Neutrophil (primary cell): ENCODE measurements around the gene PABPN1L.
A peak's percentile ranks its signal among the peaks of the same experiment; 100 is the strongest.

Experiments
- H3K27ac ChIP-seq: fragments of 200-600 bp; sonication (generic); 2 replicates; pipeline ENCODE4 v1.5.1; 2016; ENCODE audit warnings: mild to moderate bottlenecking, moderate library complexity
- H3K27me3 ChIP-seq: fragments of 200-600 bp; sonication (generic); 2 replicates; pipeline ENCODE4 v1.6.0; 2016; ENCODE audit warnings: mild to moderate bottlenecking
- H3K36me3 ChIP-seq: fragments of 200-600 bp; sonication (generic); 2 replicates; pipeline ENCODE4 v1.5.1; 2017
- H3K4me1 ChIP-seq, 2 experiments: fragments of 200-600 bp in 1 of 2; sonication (generic) in 1 of 2; 1 replicate in 1 of 2; 2 replicates in 1 of 2; pipeline versions ENCODE4 v1.5.1 to v1.6.1; 2013 to 2016; ENCODE audit warnings: low read depth in 1 of 2, low read length in 1 of 2, mild to moderate bottlenecking in 1 of 2, moderate library complexity in 1 of 2; ENCODE audit not compliant: control insufficient read depth in 1 of 2, insufficient read depth in 1 of 2
- H3K4me3 ChIP-seq, 2 experiments: fragments of 200-600 bp in 1 of 2; sonication (generic) in 1 of 2; 1 replicate in 1 of 2; 2 replicates in 1 of 2; pipeline ENCODE4 v1.5.1; 2013 to 2016; ENCODE audit warnings: low read depth in 1 of 2, low read length in 1 of 2, mild to moderate bottlenecking in 1 of 2, moderate library complexity in 1 of 2
- H3K9me3 ChIP-seq: fragments of 200-600 bp; sonication (generic); 2 replicates; pipeline ENCODE4 v1.5.1; 2016
- CTCF ChIP-seq: fragments of 200-600 bp; sonication (generic); IDR thresholded peaks from 2 replicates; pipeline ENCODE4 v1.5.1; 2016; ENCODE audit warnings: antibody characterized with exemption

Gene PABPN1L

GRCh38 chr16:88815901-88816589 lies 50.4 kb downstream of the PABPN1L start:
- Histone ChIP-seq H3K36me3 (peaks cover 68% of the 10 kb centered on the region), H3K4me1 (peaks cover 20 to 26% of the 10 kb centered on the region in 2 experiments), H3K9me3 (no peaks in the 10 kb centered on the region)

GRCh38 chr16:88815227-88815626 lies 51.2 kb downstream of the PABPN1L start:
- Histone ChIP-seq H3K4me1 (peaks cover 28 to 34% of the 10 kb centered on the region in 2 experiments), H3K9me3 (no peaks in the 10 kb centered on the region), H3K36me3 (peaks cover 60% of the 10 kb centered on the region), H3K27me3 (no peaks in the 10 kb centered on the region), H3K4me3 (no peak overlapping the region), H3K27ac (peak overlapping the region; percentile 8)
- TF ChIP-seq CTCF: no peak

More at GRCh38 chr16:88815901-88816589, 50.4 kb downstream of the PABPN1L start:
- peak; percentile 38 for TF ChIP-seq CTCF
- Histone ChIP-seq H3K27me3 (no peaks in the 10 kb centered on the region), H3K4me3 (no peak overlapping the region), H3K27ac (no peak overlapping the region)

GRCh38 chr16:88814144-88814502 lies 52.3 kb downstream of the PABPN1L start:
- no peak overlapping the region for H3K4me3 ChIP-seq
- peaks cover 33 to 40% of the 10 kb centered on the region in 2 experiments for H3K4me1 ChIP-seq
- H3K36me3 ChIP-seq: peaks cover 57% of the 10 kb centered on the region
- no peaks in the 10 kb centered on the region for H3K27me3 ChIP-seq
- no peak overlapping the region for H3K27ac ChIP-seq
- H3K9me3 ChIP-seq: no peaks in the 10 kb centered on the region
- no peak for TF ChIP-seq CTCF
